Hepatocyte (in vitro differentiated cells): ENCODE data around the gene ATP1A4. TPM values are rescaled to one million over a fixed set of nuclear protein-coding genes. Genes with fewer than 3 reads are reported as not detected.

Experiments
- DNase-seq: peaks from one replicate; pipeline ENCODE4 v3.0.0-alpha.2; 2016; ENCODE audit warnings: low spot score
- H2AFZ ChIP-seq: fragments of 200-600 bp; sonication (generic); 2 replicates; pipeline ENCODE4 v1.6.0; 2016; ENCODE audit warnings: antibody characterized with exemption, mild to moderate bottlenecking
- H3K27ac ChIP-seq: fragments of 200-600 bp; sonication (generic); 2 replicates; pipeline ENCODE4 v1.5.1; 2016; ENCODE audit warnings: mild to moderate bottlenecking
- H3K27me3 ChIP-seq: fragments of 200-600 bp; sonication (generic); 2 replicates; pipeline ENCODE4 v1.6.1; 2016
- H3K36me3 ChIP-seq: fragments of 200-600 bp; sonication (generic); replicated peaks from 2 replicates; pipeline ENCODE4 v1.5.1; 2016; ENCODE audit warnings: low read depth; ENCODE audit not compliant: insufficient read depth
- H3K4me1 ChIP-seq: fragments of 200-600 bp; sonication (generic); 2 replicates; pipeline ENCODE4 v1.5.1; 2016; ENCODE audit warnings: mild to moderate bottlenecking, moderate library complexity; ENCODE audit not compliant: insufficient read depth
- H3K4me2 ChIP-seq: fragments of 200-600 bp; sonication (generic); 2 replicates; pipeline ENCODE4 v1.6.0; 2016
- H3K4me3 ChIP-seq: fragments of 200-600 bp; sonication (generic); 2 replicates; pipeline ENCODE4 v1.5.1; 2016; ENCODE audit warnings: mild to moderate bottlenecking
- H3K79me2 ChIP-seq: fragments of 200-600 bp; sonication (generic); 2 replicates; pipeline ENCODE4 v1.6.0; 2017; ENCODE audit warnings: mild to moderate bottlenecking
- H3K9me2 ChIP-seq: fragments of 200-600 bp; sonication (generic); replicated peaks from 2 replicates; pipeline ENCODE4 v1.6.0; 2017; ENCODE audit warnings: mild to moderate bottlenecking; ENCODE audit not compliant: insufficient read depth
- H3K9me3 ChIP-seq: fragments of 200-600 bp; sonication (generic); 2 replicates; pipeline ENCODE4 v1.5.1; 2016; ENCODE audit warnings: low read depth, mild to moderate bottlenecking
- H4K20me1 ChIP-seq: fragments of 200-600 bp; sonication (generic); 2 replicates; pipeline ENCODE4 v1.6.0; 2016; ENCODE audit warnings: mild to moderate bottlenecking; ENCODE audit not compliant: insufficient read depth, poor library complexity, severe bottlenecking
- EZH2 ChIP-seq: fragments of 200-600 bp; sonication (generic); IDR thresholded peaks from 2 replicates; pipeline ENCODE4 v1.6.1; 2016; ENCODE audit warnings: antibody characterized with exemption, mild to moderate bottlenecking, borderline replicate concordance
- EZH2phosphoT487 ChIP-seq: fragments of 200-600 bp; sonication (generic); IDR thresholded peaks from one replicate; pipeline ENCODE4 v1.6.1; 2018; ENCODE audit warnings: antibody characterized with exemption, mild to moderate bottlenecking, low read depth, moderate library complexity; ENCODE audit not compliant: unreplicated experiment, severe bottlenecking
- WGBS: methylation state at CpG from one replicate; pipeline ENCODE4 v1.1.6; 2016; ENCODE audit warnings: low lambda C conversion rate; ENCODE audit errors: missing lambda C conversion rate; 5-methylcytosine and 5-hydroxymethylcytosine counted together
- polyA plus RNA-seq: library from polyadenylated mRNA; unstranded; fragments of >200 nt; fragmentation: Nextera tagmentation; extraction: Ambion mirVana; gene quantifications from 2 replicates; pipeline ENCODE4 v1.2.1, GENCODE V29; 2016
- total RNA-seq: library from RNA; depleted of rRNA; stranded (reverse); fragments of >200 nt; gene quantifications from 2 replicates; pipeline ENCODE4 v1.2.3, GENCODE V29; 2014
- TF ChIP-seq, protein P1 (sequence below): fragments of 200-600 bp; sonication (generic); IDR thresholded peaks from 2 replicates; pipeline ENCODE4 v1.5.1; 2016; ENCODE audit warnings: antibody characterized with exemption, mild to moderate bottlenecking; ENCODE audit not compliant: poor library complexity

Gene ATP1A4
- total and polyA plus RNA-seq, 2 experiments from 2014 or later = 0.45 to 4.4 TPM

DNA sequence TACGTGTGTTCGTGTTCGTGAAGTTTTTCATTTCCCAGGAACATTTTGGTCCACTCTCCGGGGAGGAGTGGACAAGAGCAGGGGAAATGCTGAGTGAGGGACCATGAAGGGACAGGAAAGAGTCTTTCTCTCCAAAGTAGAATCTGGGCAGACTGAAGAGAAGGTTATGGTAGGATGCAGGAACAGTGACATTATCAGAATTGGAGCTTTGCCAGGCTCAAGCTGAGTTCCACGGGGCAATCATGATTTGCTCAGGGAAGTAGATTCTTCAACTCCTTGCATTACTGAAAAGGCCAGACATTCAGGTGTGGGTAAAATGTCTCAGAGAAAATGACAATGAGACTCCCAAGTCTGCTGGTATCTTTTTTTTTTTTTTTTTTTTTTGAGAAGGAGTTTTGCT, 16.6 kb downstream of the ATP1A4 start:
- Histone ChIP-seq H3K79me2 (no peaks in the 10 kb centered on the region), H3K27me3 (no peaks in the 10 kb centered on the region), H3K9me3 (no peaks in the 10 kb centered on the region), H3K4me3 (no peak overlapping the region), H4K20me1 (no peaks in the 10 kb centered on the region), H3K9me2 (no peaks in the 10 kb centered on the region), H3K4me1 (no peaks in the 10 kb centered on the region), H2AFZ (no peak overlapping the region), H3K27ac (no peak overlapping the region), H3K4me2 (no peak overlapping the region), H3K36me3 (no peaks in the 10 kb centered on the region)
- no peak for TF ChIP-seq EZH2
- TF ChIP-seq, protein P1, sequence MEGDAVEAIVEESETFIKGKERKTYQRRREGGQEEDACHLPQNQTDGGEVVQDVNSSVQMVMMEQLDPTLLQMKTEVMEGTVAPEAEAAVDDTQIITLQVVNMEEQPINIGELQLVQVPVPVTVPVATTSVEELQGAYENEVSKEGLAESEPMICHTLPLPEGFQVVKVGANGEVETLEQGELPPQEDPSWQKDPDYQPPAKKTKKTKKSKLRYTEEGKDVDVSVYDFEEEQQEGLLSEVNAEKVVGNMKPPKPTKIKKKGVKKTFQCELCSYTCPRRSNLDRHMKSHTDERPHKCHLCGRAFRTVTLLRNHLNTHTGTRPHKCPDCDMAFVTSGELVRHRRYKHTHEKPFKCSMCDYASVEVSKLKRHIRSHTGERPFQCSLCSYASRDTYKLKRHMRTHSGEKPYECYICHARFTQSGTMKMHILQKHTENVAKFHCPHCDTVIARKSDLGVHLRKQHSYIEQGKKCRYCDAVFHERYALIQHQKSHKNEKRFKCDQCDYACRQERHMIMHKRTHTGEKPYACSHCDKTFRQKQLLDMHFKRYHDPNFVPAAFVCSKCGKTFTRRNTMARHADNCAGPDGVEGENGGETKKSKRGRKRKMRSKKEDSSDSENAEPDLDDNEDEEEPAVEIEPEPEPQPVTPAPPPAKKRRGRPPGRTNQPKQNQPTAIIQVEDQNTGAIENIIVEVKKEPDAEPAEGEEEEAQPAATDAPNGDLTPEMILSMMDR = no peak
- TF ChIP-seq EZH2phosphoT487 = no peak
- WGBS = 84% methylated on average over 5 of the region's 5 CpGs
- DNase-seq = no peak

DNA sequence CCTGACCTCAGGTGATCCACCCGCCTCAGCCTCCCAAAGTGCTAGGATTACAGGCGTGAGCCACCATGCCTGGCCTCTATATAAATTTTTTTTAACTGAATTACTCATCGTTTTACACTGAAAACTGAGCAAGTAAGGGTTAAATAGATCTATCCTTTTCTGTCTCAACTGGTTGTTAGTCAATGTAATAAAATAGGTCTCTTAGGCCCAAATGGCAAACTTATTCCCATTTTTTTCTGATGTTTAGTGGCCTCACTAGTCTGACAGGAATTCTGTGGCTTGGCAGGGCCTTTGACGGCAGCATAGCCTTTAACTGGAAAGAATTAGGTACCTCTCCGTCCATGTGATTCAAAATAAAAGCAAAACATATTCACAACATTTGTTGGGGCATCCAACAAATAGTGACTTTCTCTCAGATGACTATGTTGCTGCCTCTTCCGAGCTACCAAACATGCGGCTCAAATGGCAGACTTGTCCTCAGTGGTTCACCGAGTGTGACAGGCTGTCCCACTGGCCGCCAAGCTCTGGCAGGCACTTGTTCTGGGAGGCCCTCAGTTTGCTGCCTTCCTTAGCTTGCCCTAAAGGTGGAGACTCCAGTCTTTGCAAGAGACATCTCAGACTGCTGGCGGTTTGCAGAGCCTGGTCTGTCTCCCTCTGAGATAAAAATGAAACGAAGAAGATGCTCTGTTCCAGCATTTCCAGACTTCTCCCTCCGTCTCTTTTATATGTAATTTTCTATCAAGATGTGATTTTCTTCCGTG, 17.4 kb downstream of the ATP1A4 start:
- Histone ChIP-seq H3K36me3 (no peaks in the 10 kb centered on the region), H2AFZ (no peak overlapping the region), H3K4me3 (no peak overlapping the region), H3K9me3 (no peaks in the 10 kb centered on the region), H3K79me2 (no peaks in the 10 kb centered on the region), H3K27me3 (no peaks in the 10 kb centered on the region), H3K4me2 (no peak overlapping the region), H3K9me2 (no peaks in the 10 kb centered on the region), H4K20me1 (no peaks in the 10 kb centered on the region), H3K27ac (no peak overlapping the region), H3K4me1 (no peaks in the 10 kb centered on the region)
- WGBS = 60% methylated on average over 13 of the region's 13 CpGs
- DNase-seq = no peak
- TF ChIP-seq EZH2 = no peak
- TF ChIP-seq, protein P1 = no peak
- TF ChIP-seq EZH2phosphoT487 = no peak

DNA sequence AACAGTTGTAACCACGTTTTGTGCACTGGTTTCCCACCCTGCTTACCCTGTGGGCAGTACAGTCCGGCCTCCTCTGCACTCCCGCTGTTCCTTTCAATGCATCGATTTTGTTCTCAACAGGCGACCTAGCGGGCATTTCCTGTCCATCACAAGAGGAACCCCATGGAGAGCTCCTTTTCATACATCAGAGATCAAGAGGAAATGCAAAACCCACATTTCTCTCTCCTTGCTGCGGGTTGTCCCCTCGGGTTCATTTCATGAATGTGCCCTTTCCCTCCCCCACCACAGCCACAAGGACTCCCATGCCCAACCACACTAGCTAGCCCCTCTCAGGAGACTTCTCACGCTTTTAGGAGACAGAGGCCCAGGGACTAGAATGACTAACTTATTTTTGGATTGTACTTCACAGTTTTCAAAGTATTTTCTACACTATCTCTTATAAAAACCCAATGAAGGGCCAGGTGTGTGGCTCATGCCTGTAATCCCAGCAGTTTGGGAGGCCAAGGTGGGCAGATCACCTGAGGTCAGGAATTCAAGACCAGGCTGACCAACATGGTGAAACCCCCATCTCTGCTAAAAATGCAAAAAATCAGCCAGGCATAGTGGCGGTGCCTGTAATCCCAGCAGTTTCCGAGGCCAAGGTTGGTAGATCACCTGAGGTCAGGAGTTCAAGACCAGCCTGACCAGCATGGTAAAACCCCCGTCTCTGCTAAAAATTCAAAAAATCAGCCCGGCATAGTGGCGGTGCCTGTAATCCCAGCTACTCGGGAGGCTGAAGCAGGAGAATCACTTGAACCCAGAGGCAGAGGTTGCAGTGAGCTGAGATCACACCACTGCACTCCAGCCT, 18.4 kb downstream of the ATP1A4 start:
- WGBS = 52% methylated on average over 15 of the region's 15 CpGs
- Histone ChIP-seq H3K79me2 (no peaks in the 10 kb centered on the region), H3K4me3 (no peak overlapping the region), H4K20me1 (no peaks in the 10 kb centered on the region), H3K4me1 (no peaks in the 10 kb centered on the region), H3K27me3 (no peaks in the 10 kb centered on the region), H3K9me2 (no peaks in the 10 kb centered on the region), H3K27ac (no peak overlapping the region), H3K36me3 (no peaks in the 10 kb centered on the region), H3K9me3 (no peaks in the 10 kb centered on the region), H2AFZ (no peak overlapping the region), H3K4me2 (no peak overlapping the region)
- DNase-seq = no peak
- TF ChIP-seq, protein P1 = no peak
- TF ChIP-seq EZH2 = no peak
- no peak for TF ChIP-seq EZH2phosphoT487
